Right lobe of liver (tissue), 6 donors: ENCODE measurements around the gene CHMP4A. TPM values are rescaled to one million over a fixed set of nuclear protein-coding genes. Genes with fewer than 3 reads are reported as not detected.
"Not testable (repeated sequence)": the region's sequence is repeated elsewhere in the genome, so short reads cannot be mapped to it uniquely, and the experiment has no call there.

Experiments
- ATAC-seq, 4 donors: fragments of 200-7000 bp; cut with Tn5 transposase; one replicate each; pipeline ENCODE4 v1.9.1; 2020; ENCODE audit warnings: mild to moderate bottlenecking in 4 of 4, moderate library complexity in 4 of 4
- DNase-seq, 3 donors: peaks; one replicate each; pipeline ENCODE4 v3.0.0-alpha.2; 2020
- H3K27ac ChIP-seq, 3 donors: fragments of 200-600 bp; one replicate each; pipeline ENCODE4 v1.8.0; 2022
- H3K27me3 ChIP-seq, 2 donors: fragments of 200-600 bp; one replicate each; pipeline ENCODE4 v1.8.0; 2022
- H3K36me3 ChIP-seq, 4 donors: fragments of 200-600 bp; sonication (generic) in 1 of 4; one replicate each; pipeline versions ENCODE4 v1.5.1 to v1.8.0; 2017 to 2022; ENCODE audit warnings: control low read depth in 1 of 4
- H3K4me1 ChIP-seq, 4 donors: fragments of 200-600 bp; sonication (generic) in 1 of 4; one replicate each; pipeline versions ENCODE4 v1.5.1 to v1.8.0; 2017 to 2022; ENCODE audit warnings: control low read depth in 1 of 4
- H3K4me3 ChIP-seq, 3 donors: fragments of 200-600 bp; one replicate each; pipeline ENCODE4 v1.8.0; 2022
- H3K9me3 ChIP-seq, 4 donors: fragments of 200-600 bp; sonication (generic) in 1 of 4; one replicate each; pipeline versions ENCODE4 v1.5.1 to v1.8.0; 2017 to 2022; ENCODE audit warnings: control low read depth in 1 of 4
- CTCF ChIP-seq, 4 donors: fragments of 200-600 bp in 3 of 4; fragments of 450-650 bp in 1 of 4; IDR thresholded peaks; one replicate each; pipeline versions ENCODE4 v1.5.1 to v1.8.0; 2016 to 2022; ENCODE audit warnings: antibody characterized with exemption in 4 of 4, mild to moderate bottlenecking in 2 of 4
- POLR2A ChIP-seq: fragments of 450-650 bp; IDR thresholded peaks from one replicate; pipeline ENCODE4 v1.6.1; 2017; ENCODE audit warnings: antibody characterized with exemption, mild to moderate bottlenecking
- WGBS: methylation state at CpG from one replicate; pipeline ENCODE4 v1.1.6; 2018; ENCODE audit warnings: low coverage, low lambda C conversion rate; ENCODE audit not compliant: insufficient coverage; ENCODE audit errors: missing lambda C conversion rate; 5-methylcytosine and 5-hydroxymethylcytosine counted together
- intact Hi-C, 2 donors: fragments of 100-400 bp; cut with DNase I; formaldehyde crosslinking; loops; one replicate each; pipeline versions ENCODE4 v1.11.2 to v1.14.1; 2022
- total RNA-seq, 6 experiments: library from RNA; depleted of rRNA in 2 of 6; stranded (reverse); fragments of >200 nt in 2 of 6; fragmentation: NEBNext Ultra II Directional in 3 of 6; extraction: Animal tissue kit (Norgen Biotek cat#: 25700) in 3 of 6; gene quantifications; one replicate each; pipeline versions ENCODE4 v1.1.0 to v1.2.4, GENCODE V29; 2016 to 2023
- donor health status: DM: no; HTN: yes; CAD: no.
- donor health status: DM: no; HTN: no; CAD: no.
- donor health status: DM: no; HTN: no; CAD: no.
- donor health status: DM: no; HTN: yes; CAD: no.
- donor health status: DM: no; HTN: yes; CAD: no.

Gene CHMP4A
- total RNA-seq, 6 experiments from 2014 or later = 11.9 to 28.9 (median 17.1) TPM

GRCh38 chr14:24231263-24232120 lies 18.2 kb upstream of the CHMP4A start:
- peaks cover 0 to 39% (median 8%) of the 10 kb centered on the region in 4 donors for H3K4me1 ChIP-seq
- 5% methylated on average over 21 of the region's 23 CpGs for WGBS
- peaks cover 0 to 16% (median 7%) of the 10 kb centered on the region in 4 donors for H3K36me3 ChIP-seq
- ATAC-seq = peak in 1 of 4 donors; percentile 1
- peak overlapping the region; percentile 81 to 97 (median 95) for H3K4me3 ChIP-seq
- peak overlapping the region; percentile 74 to 85 (median 76) for H3K27ac ChIP-seq
- intact Hi-C loops = no loop called here
- H3K27me3 ChIP-seq = no peaks in the 10 kb centered on the region
- H3K9me3 ChIP-seq = no peaks in the 10 kb centered on the region
- TF ChIP-seq CTCF (IDR thresholded peaks at IDR 0.05) (no peak), POLR2A (no peak)
- no peak for DNase-seq

GRCh38 chr14:24228902-24229301 lies 15.6 kb upstream of the CHMP4A start:
- Histone ChIP-seq H3K27me3 (no peaks in the 10 kb centered on the region), H3K36me3 (peaks cover 0 to 5% (median under 1%) of the 10 kb centered on the region in 4 donors), H3K27ac (no peak overlapping the region), H3K4me3 (no peak overlapping the region), H3K4me1 (peaks cover 0 to 29% (median 7%) of the 10 kb centered on the region in 4 donors), H3K9me3 (no peaks in the 10 kb centered on the region)
- no peak for ATAC-seq
- DNase-seq = peak in 1 of 3 donors; percentile 15
- intact Hi-C loops = no loop called here
- TF ChIP-seq POLR2A = no peak
- TF ChIP-seq CTCF (IDR thresholded peaks at IDR 0.05) = no peak
- WGBS = 21% methylated on average over 1 of the region's 1 CpG

- Histone ChIP-seq H3K4me1 (peaks cover 0 to 20% (median 3%) of the 10 kb centered on the region in 4 donors), H3K27me3 (no peaks in the 10 kb centered on the region), H3K4me3 (no peak overlapping the region), H3K9me3 (no peaks in the 10 kb centered on the region), H3K36me3 (peaks cover 0 to 5% (median under 1%) of the 10 kb centered on the region in 4 donors), H3K27ac (no peak overlapping the region)
- DNase-seq (no peak), ATAC-seq (no peak)
- intact Hi-C loops = no loop called here
- 67% methylated on average over 1 of the region's 1 CpG for WGBS
- no peak for TF ChIP-seq CTCF (IDR thresholded peaks at IDR 0.05)
- TF ChIP-seq POLR2A = no peak
Observed at GRCh38 chr14:24226473-24226872, 13.2 kb upstream of the CHMP4A start.

- DNase-seq = no peak
Observed at GRCh38 chr14:24224618-24225071, 11.4 kb upstream of the CHMP4A start.

GRCh38 chr14:24222987-24223386 lies 9.7 kb upstream of the CHMP4A start:
- ATAC-seq, DNase-seq, H3K4me3 ChIP-seq, H3K9me3 ChIP-seq, intact Hi-C loops, H3K36me3 ChIP-seq, H3K27ac ChIP-seq, H3K27me3 ChIP-seq, H3K4me1 ChIP-seq: not testable (repeated sequence)
- WGBS = 94% methylated on average over 3 of the region's 4 CpGs

More at GRCh38 chr14:24224618-24225071, 11.4 kb upstream of the CHMP4A start:
- TF ChIP-seq CTCF (IDR thresholded peaks at IDR 0.05) (no peak), POLR2A (no peak)
- H3K4me1 ChIP-seq = peaks cover 0 to 12% (median 0%) of the 10 kb centered on the region in 4 donors
- intact Hi-C loops = no loop called here
- peaks cover 0 to 5% (median under 1%) of the 10 kb centered on the region in 4 donors for H3K36me3 ChIP-seq
- H3K27ac ChIP-seq = no peak overlapping the region
- no peaks in the 10 kb centered on the region for H3K27me3 ChIP-seq
- H3K9me3 ChIP-seq = no peaks in the 10 kb centered on the region
- 90% methylated on average over 7 of the region's 7 CpGs for WGBS
- ATAC-seq = no peak
- H3K4me3 ChIP-seq = no peak overlapping the region
